HG03159 (cell line): ENCODE results near the gene HPS1.

Source experiments
- ATAC-seq: cut with Tn5 transposase; IDR thresholded peaks from one replicate; pipeline ENCODE4 v1.9.1; 2021; ENCODE audit warnings: mild to moderate bottlenecking, moderate library complexity; ENCODE audit not compliant: unreplicated experiment

The HPS1 gene

DNA sequence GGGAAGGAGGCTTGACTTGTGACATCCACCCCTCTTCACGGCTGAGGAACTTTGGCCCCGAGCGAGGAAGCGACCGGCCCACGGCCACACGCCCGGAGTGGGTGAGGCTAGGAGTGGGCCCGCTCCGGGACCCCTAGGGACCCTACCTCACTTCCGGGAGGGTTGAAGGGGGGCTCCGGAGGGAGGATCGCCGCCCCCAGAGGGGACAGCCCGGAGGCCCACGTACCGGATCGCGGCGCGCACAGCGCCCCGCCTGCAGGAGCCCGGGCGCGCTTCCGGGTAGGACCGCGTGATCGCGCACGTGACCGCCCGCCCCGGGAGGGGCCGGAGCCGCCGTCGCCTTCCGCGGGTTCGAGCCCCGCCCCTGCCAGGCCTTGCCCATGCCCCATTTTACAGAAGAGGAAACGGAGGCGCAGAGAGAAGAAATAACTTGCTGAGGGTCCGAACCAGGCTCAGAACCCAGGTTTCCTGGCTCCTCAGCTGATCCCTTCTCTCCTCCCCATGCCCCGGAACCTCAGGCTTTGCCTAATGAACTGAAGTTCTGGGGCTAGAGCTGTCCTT lies at the start of gene HPS1:
Gene HPS1, minus strand, starts transcription at position 275 of the 561 bp plus-strand sequence. CDS start 3,695 bp downstream, outside the sequence.
- ATAC-seq: peak; percentile 87

GRCh38 chr10:98492763-98493162 lies 46.0 kb upstream of the HPS1 start:
- peak; percentile 66 for ATAC-seq

- ATAC-seq: no peak
Measured at GRCh38 chr10:98489561-98490481, 43.1 kb upstream of the HPS1 start.

DNA sequence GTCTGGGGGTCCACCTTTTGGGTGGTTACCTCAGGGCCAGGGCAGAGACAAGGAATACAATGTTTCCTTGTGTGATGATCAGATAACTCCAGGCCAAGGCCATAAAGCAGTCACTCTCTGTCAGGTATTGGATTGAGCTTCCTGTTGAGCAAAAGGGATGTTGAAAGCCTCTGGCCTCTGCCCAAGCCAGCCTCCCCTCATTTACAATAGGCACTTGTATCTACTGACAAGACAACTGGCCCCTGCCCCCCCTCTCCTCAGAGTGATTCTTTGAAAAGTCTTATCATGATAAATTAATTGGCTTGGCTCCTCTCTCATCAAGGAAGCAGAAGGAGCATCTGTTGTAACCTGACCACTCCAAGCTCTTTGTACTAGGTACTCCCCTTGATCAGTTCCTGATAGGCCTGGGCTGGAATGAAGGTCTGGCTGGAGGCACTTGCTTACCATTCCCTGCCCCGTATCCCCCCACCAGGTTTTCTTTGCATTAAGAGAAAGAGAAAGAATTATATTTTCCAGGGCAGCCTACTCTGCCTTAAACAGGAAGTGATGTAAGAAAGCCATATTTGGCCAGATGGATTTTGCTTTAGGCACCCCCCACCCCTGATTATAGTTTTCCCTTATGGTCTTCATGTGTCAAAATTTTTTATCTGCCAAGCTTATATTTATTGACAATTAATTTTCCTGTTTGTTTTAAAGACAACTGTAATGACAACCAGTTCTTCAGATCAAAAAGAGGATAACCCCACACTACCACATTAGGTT lies 42.1 kb upstream of the HPS1 start:
- no peak for ATAC-seq

DNA sequence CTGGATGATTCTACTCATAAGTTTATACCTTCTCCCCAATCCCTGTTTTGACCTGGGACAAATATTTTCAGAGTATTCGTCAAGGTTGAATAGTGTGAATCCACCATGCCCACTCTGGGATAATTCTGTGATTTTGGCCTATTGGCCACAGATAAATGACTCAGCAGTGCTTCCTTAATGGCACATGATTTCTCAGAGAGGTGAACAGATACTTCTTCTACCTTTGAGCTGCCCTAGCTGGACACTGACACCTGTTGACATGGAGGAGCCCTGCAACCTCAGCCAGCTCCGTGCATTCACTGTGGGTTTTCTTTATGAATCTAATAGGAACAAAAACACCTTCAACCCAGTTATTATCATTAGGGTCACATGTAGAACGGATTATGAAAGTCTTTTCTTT lies 40.9 kb upstream of the HPS1 start:
- ATAC-seq: no peak

- ATAC-seq: no peak
Measured at GRCh38 chr10:98486421-98486820, 39.7 kb upstream of the HPS1 start.

- no peak for ATAC-seq
Measured at GRCh38 chr10:98485959-98486358, 39.2 kb upstream of the HPS1 start.

DNA sequence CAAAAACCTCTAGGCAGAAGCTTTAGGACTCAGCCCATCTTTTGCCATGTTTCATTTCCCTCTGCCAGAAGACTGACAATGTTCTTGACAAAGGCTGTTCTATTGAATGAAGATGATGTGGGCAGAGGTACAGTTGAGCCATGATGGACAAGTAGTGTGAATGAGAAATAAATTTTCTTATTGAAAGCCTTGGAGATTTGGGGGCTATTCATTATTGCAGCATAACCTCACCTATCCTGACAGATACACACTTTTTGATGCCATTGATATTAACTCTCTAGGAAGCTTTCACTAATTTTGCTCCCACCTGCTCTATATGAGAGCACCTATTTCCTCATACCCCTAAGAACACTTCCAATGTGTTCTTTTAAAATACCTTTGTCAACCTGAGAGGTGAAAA lies 36.9 kb upstream of the HPS1 start:
- ATAC-seq: no peak

DNA sequence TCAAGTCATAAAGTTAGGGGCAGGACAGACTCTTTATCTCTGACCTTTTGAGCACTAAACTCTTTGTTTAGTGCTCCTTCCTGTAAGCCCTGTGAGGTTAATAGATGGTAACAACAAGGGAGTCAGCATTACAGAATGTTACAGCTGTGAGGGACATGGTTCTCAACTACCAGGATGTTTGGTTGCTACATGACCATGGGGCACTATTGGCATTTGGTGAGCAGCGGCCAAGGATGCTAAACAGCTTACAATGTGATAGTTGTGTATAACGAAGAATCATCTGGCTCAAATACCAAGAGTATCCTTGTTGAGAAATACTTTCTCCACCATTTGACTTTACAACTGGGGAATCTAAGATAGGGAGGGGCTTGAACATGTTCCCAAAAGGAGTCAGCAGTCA lies 35.4 kb upstream of the HPS1 start:
- ATAC-seq: no peak

GRCh38 chr10:98481404-98481945 lies 34.7 kb upstream of the HPS1 start:
- no peak for ATAC-seq

DNA sequence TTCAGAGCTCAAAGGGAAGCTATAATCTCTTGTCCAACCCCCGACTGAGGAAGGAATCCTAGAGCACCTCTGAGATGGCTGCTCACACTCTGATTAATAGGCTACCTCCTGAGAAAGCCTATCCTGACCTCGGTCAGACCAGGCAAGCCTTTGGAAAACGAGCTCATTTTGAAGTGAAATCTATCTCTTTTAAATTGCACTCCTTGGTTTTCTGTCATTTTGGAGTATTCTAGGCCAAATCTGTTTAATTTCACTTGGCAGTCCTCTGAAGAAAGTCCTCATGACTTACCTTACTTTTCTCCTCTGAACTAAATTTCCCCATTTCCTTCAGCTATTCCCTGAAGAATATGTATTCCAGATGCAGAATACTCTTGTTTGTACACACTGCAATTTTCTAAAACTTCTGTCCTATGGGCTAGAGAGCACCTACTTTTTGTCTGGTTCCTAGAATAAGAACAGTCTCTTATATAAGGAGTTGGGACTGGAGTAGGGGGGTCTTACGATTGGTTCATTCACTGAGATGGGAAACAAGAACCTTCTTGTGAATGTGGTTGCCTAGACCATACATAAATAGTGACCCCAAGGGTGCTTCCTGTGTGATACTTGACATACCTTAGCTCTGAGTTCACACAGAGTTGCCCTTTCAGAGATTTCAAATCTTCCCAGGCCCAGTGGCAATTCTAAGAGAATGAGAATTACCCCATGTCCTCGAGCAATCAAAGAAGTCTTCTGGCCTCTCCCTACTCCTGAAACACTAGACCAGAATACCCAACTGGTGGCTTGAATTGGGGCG lies 31.9 kb upstream of the HPS1 start:
- no peak for ATAC-seq

GRCh38 chr10:98477861-98478260 lies 31.1 kb upstream of the HPS1 start:
- ATAC-seq: no peak

GRCh38 chr10:98474628-98475027 lies 27.9 kb upstream of the HPS1 start:
- ATAC-seq: no peak

DNA sequence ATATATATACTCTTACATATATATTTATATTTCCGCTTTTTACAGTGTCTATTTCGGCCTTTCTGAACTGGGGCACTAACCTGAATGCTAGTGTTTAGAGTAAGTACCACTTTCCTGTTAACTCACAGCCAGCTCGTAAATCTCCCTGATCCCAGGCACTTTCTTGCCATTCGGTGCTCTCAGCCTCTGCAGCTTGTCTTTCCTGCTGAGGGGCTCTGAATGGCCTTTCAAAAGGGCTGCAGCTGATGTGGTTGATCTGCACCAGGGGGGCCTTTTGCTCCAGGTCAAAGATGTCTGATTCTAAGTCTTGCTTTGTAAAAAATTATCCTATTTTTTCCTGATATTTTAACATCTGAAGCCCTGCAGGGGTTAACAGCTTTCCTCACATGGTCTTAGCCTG lies 25.5 kb upstream of the HPS1 start:
- ATAC-seq: no peak

- ATAC-seq: no peak
Measured at GRCh38 chr10:98470850-98471249, 24.1 kb upstream of the HPS1 start.

- ATAC-seq: no peak
Measured at GRCh38 chr10:98469001-98469931, 22.5 kb upstream of the HPS1 start.

DNA sequence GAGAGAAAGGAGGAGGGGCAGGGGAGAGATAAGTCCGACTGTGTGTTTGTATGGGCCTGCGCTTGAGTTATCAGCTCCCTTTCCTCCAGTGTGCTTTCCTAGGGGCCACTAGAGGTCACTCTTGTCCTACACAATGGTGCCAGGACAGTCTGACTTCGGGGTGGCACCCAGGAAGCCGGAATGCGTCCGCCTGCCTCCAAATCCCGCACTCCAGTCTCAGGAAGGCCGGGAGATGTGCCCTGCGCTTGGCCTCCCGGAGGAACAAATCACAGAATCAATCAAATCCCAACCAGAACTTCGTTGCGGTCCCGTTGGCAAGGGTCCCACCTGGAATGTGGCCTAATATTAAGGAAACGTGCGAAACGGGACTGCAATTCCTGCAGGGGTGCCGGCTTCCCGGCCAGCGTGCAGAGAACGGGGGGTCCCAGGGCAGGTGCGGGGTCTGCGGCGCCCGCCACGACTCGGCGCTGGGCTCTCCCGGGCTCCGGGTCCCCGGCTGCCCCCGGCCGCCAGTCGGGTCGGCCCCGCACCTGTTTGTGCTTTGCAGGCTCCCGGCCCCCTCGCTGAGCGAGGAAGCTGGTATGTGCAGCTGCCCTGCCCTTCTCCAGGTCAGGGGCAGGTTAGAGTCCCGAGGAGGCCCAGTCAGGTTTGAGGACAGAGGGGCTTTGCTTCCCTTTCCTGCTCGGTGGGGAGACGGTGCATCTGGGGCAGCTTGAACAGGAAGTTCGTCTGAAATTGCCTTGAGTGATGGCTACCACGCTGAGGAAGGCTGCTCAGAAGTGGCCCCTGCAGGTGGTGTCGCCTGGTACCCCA lies 21.0 kb upstream of the HPS1 start:
- peak; percentile 90 for ATAC-seq

GRCh38 chr10:98466861-98467505 lies 20.2 kb upstream of the HPS1 start:
- no peak for ATAC-seq
